IMR-90 (cell line): ENCODE results near the gene EIF2AK2. TPM values are rescaled to one million over a fixed set of nuclear protein-coding genes. Genes with fewer than 3 reads are reported as not detected.
A peak's percentile ranks its signal among the peaks of the same experiment; 100 is the strongest.

Experiments
- ATAC-seq: fragments of 200-7000 bp; cut with Tn5 transposase; 2 replicates; pipeline ENCODE4 v1.9.1; 2020; ENCODE audit warnings: low read depth, mild to moderate bottlenecking, moderate library complexity
- BruUV-seq: library from RNA; stranded (reverse); fragments of 400-500 nt; replicated peaks from 2 replicates; lab custom pipeline; 2021; lab: Mats Ljungman, UMichigan
- CTCF ChIA-PET: fragments of 300-600 bp; formaldehyde crosslinking; extraction: SDS; loops from one replicate; lab custom pipeline; 2021; ENCODE audit warnings: antibody characterized with exemption; lab: Yijun Ruan, JAX
- POLR2A ChIA-PET: fragments of 300-600 bp; sonication (Branson Sonifier 250); formaldehyde crosslinking; loops from one replicate; lab custom pipeline; 2022; ENCODE audit warnings: antibody characterized with exemption; ENCODE audit not compliant: unreplicated experiment; lab: Charles Lee
- DNase-seq: peaks from one replicate; pipeline ENCODE4 v3.0.0; 2013
- H2AFZ ChIP-seq: replicated peaks from 2 replicates; pipeline ENCODE3; 2013; ENCODE audit warnings: low read length, mild to moderate bottlenecking; ENCODE audit not compliant: poor library complexity
- H2AK5ac ChIP-seq: 2 replicates; pipeline ENCODE4 v1.6.1; 2013; ENCODE audit warnings: low read depth, low read length, inconsistent platforms
- H2AK9ac ChIP-seq: replicated peaks from 2 replicates; pipeline ENCODE3; 2013; ENCODE audit warnings: mild to moderate bottlenecking, low read depth, low read length, moderate library complexity; ENCODE audit not compliant: poor library complexity
- H2BK120ac ChIP-seq: 2 replicates; pipeline ENCODE4 v1.6.1; 2013; ENCODE audit warnings: low read depth, low read length, inconsistent platforms
- H2BK15ac ChIP-seq: 3 replicates; pipeline ENCODE4 v1.6.1; 2013; ENCODE audit warnings: low read depth, low read length, inconsistent platforms
- H2BK20ac ChIP-seq: 2 replicates; pipeline ENCODE4 v1.6.1; 2013; ENCODE audit warnings: low read depth, mild to moderate bottlenecking, inconsistent platforms, low read length, moderate library complexity
- H2BK5ac ChIP-seq: 2 replicates; pipeline ENCODE4 v1.6.1; 2013; ENCODE audit warnings: mild to moderate bottlenecking, low read depth, low read length, inconsistent platforms; ENCODE audit not compliant: poor library complexity, severe bottlenecking
- H3K14ac ChIP-seq: replicated peaks from 2 replicates; pipeline ENCODE4 v1.6.1; 2013; ENCODE audit warnings: low read depth, low read length, inconsistent platforms
- H3K18ac ChIP-seq: 2 replicates; pipeline ENCODE4 v1.6.1; 2013; ENCODE audit warnings: low read depth, low read length, control low read depth
- H3K23ac ChIP-seq: 2 replicates; pipeline ENCODE4 v1.6.1; 2013; ENCODE audit warnings: low read depth, low read length, inconsistent platforms
- H3K27ac ChIP-seq: 2 replicates; pipeline ENCODE4 v1.5.1; 2013; ENCODE audit warnings: mild to moderate bottlenecking, control low read depth, low read length; ENCODE audit not compliant: insufficient read depth
- H3K27me3 ChIP-seq: 2 replicates; pipeline ENCODE4 v1.6.1; 2013; ENCODE audit warnings: low read length; ENCODE audit not compliant: control insufficient read depth, insufficient read depth
- H3K36me3 ChIP-seq: 2 replicates; pipeline ENCODE4 v1.6.1; 2013; ENCODE audit warnings: low read length, mixed read lengths; ENCODE audit not compliant: control insufficient read depth, insufficient read depth
- H3K4ac ChIP-seq: 2 replicates; pipeline ENCODE4 v1.6.1; 2013; ENCODE audit warnings: low read depth, low read length, inconsistent platforms
- H3K4me1 ChIP-seq: 2 replicates; pipeline ENCODE4 v1.6.1; 2013; ENCODE audit warnings: low read length, mixed read lengths; ENCODE audit not compliant: control insufficient read depth, insufficient read depth
- H3K4me2 ChIP-seq: 2 replicates; pipeline ENCODE4 v1.6.1; 2013; ENCODE audit warnings: low read depth, mild to moderate bottlenecking, control low read depth, low read length, moderate library complexity
- H3K4me3 ChIP-seq: 2 replicates; pipeline ENCODE4 v1.5.1; 2013; ENCODE audit warnings: low read depth, mild to moderate bottlenecking, control low read depth, low read length, moderate library complexity; ENCODE audit not compliant: insufficient read depth
- H3K56ac ChIP-seq: 2 replicates; pipeline ENCODE4 v1.6.1; 2013; ENCODE audit warnings: low read length, inconsistent platforms; ENCODE audit not compliant: insufficient read depth; ENCODE audit errors: extremely low read depth
- H3K79me1 ChIP-seq, 2 experiments: 2 replicates each; pipeline ENCODE4 v1.6.1; 2013; ENCODE audit warnings: low read length in 2 of 2, inconsistent platforms in 1 of 2, low read depth in 1 of 2
- H3K9ac ChIP-seq: 2 replicates; pipeline ENCODE4 v1.6.1; 2013; ENCODE audit warnings: low read depth, low read length, control low read depth
- H3K9me1 ChIP-seq: 2 replicates; pipeline ENCODE4 v1.6.1; 2013; ENCODE audit warnings: low read length, inconsistent platforms; ENCODE audit not compliant: insufficient read depth
- H3K9me3 ChIP-seq: 2 replicates; pipeline ENCODE4 v1.6.1; 2013; ENCODE audit warnings: low read length; ENCODE audit not compliant: control insufficient read depth, insufficient read depth
- H4K20me1 ChIP-seq: 2 replicates; pipeline ENCODE4 v1.6.1; 2013; ENCODE audit warnings: low read length, inconsistent platforms; ENCODE audit not compliant: insufficient read depth
- H4K5ac ChIP-seq: 2 replicates; pipeline ENCODE4 v1.6.1; 2013; ENCODE audit warnings: mild to moderate bottlenecking, low read depth, low read length, control low read depth
- H4K8ac ChIP-seq, 2 experiments: 2 replicates each; pipeline ENCODE4 v1.6.1; 2013; ENCODE audit warnings: low read depth in 2 of 2, low read length in 2 of 2, control low read depth in 1 of 2, inconsistent platforms in 1 of 2
- H4K91ac ChIP-seq: 2 replicates; pipeline ENCODE4 v1.6.1; 2013; ENCODE audit warnings: low read depth, low read length, inconsistent platforms; ENCODE audit not compliant: insufficient read depth
- BHLHE40 ChIP-seq: fragments of 150-350 bp; IDR thresholded peaks from 2 replicates; pipeline ENCODE4 v1.6.1; 2016; ENCODE audit warnings: mild to moderate bottlenecking, low read depth, low read length
- CEBPB ChIP-seq: IDR thresholded peaks from 2 replicates; pipeline ENCODE4 v1.6.1; 2012; ENCODE audit warnings: low read depth, low read length, improper control_type of control experiment
- FOS ChIP-seq: fragments of 150-350 bp; IDR thresholded peaks from 2 replicates; pipeline ENCODE4 v1.6.1; 2016; ENCODE audit warnings: low read depth, low read length
- MAFK ChIP-seq: IDR thresholded peaks from 2 replicates; pipeline ENCODE4 v1.6.1; 2012; ENCODE audit warnings: low read depth, low read length, improper control_type of control experiment
- MAZ ChIP-seq: IDR thresholded peaks from 2 replicates; pipeline ENCODE4 v1.6.1; 2012; ENCODE audit warnings: low read depth, mild to moderate bottlenecking, low read length, improper control_type of control experiment, moderate library complexity, borderline replicate concordance
- MXI1 ChIP-seq: IDR thresholded peaks from 2 replicates; pipeline ENCODE4 v1.6.1; 2012; ENCODE audit warnings: low read depth, mild to moderate bottlenecking, low read length, moderate library complexity, borderline replicate concordance
- NFE2L2 ChIP-seq: fragments of 150-350 bp; IDR thresholded peaks from 2 replicates; pipeline ENCODE4 v1.6.1; 2016; ENCODE audit warnings: low read depth, mild to moderate bottlenecking, low read length
- POLR2A ChIP-seq: IDR thresholded peaks from 2 replicates; pipeline ENCODE4 v1.6.1; 2012; ENCODE audit warnings: mild to moderate bottlenecking, low read depth, low read length
- RAD21 ChIP-seq: IDR thresholded peaks from 2 replicates; pipeline ENCODE4 v1.6.1; 2012; ENCODE audit warnings: low read length, improper control_type of control experiment
- RCOR1 ChIP-seq: IDR thresholded peaks from 2 replicates; pipeline ENCODE4 v1.6.1; 2012; ENCODE audit warnings: mild to moderate bottlenecking, low read length, improper control_type of control experiment; ENCODE audit not compliant: insufficient replicate concordance
- RFX5 ChIP-seq: IDR thresholded peaks from 2 replicates; pipeline ENCODE4 v1.8.0; 2012; ENCODE audit warnings: low read depth, mild to moderate bottlenecking, low read length, moderate library complexity
- SMC3 ChIP-seq: fragments of 150-350 bp; IDR thresholded peaks from 2 replicates; pipeline ENCODE4 v1.6.1; 2016; ENCODE audit warnings: low read depth, mild to moderate bottlenecking, antibody characterized with exemption, low read length, moderate library complexity
- WGBS, 2 experiments: methylation state at CpG; one replicate each; pipeline versions ENCODE4 v1.1.5 to v1.1.7; 2013; ENCODE audit warnings: missing lambda C conversion rate in 2 of 2; ENCODE audit not compliant: insufficient read length in 1 of 2; ENCODE audit errors: extremely low coverage in 2 of 2; 5-methylcytosine and 5-hydroxymethylcytosine counted together
- dilution Hi-C: fragments of 300-500 bp; cut with HindIII; formaldehyde crosslinking; loops from one replicate; pipeline ENCODE4 v1.14.3; 2018; ENCODE audit warnings: low sequenced_read_pairs; ENCODE audit not compliant: unreplicated experiment
- in situ Hi-C: fragments of 300-500 bp; cut with MboI; formaldehyde crosslinking; loops from 3 replicates; pipeline ENCODE4 v1.14.3; 2019; ENCODE audit warnings: low sequenced_read_pairs, inconsistent platforms, mixed read lengths
- intact Hi-C: fragments of 100-400 bp; cut with micrococcal nuclease; formaldehyde crosslinking; loops from 2 replicates; pipeline ENCODE4 v1.10.0; 2022
- polyA plus RNA-seq, 3 experiments: library from polyadenylated mRNA; depleted of rRNA; stranded (reverse); fragments of >200 nt; gene quantifications; 2 replicates each; pipeline ENCODE4 v1.2.3, GENCODE V29; 2012; ENCODE audit warnings: low replicate concordance in 1 of 3
- total RNA-seq: library from RNA; depleted of rRNA; stranded (reverse); fragments of >200 nt; gene quantifications from 2 replicates; pipeline ENCODE4 v1.2.3, GENCODE V29; 2012
- TF ChIP-seq, protein P1 (sequence below): fragments of 150-350 bp; IDR thresholded peaks from 2 replicates; pipeline ENCODE4 v1.6.1; 2016; ENCODE audit warnings: low read depth, mild to moderate bottlenecking, low read length, moderate library complexity, borderline replicate concordance
- TF ChIP-seq, protein P2 (sequence below): fragments of 150-350 bp; IDR thresholded peaks from 2 replicates; pipeline ENCODE4 v1.6.1; 2017; ENCODE audit warnings: mild to moderate bottlenecking, antibody characterized with exemption, low read length, low read depth
- TF ChIP-seq, protein P3 (sequence below): conservative IDR thresholded peaks from 2 replicates; pipeline ENCODE4 v1.5.1; 2012; ENCODE audit warnings: mild to moderate bottlenecking, low read depth, low read length, improper control_type of control experiment

Gene EIF2AK2
- total and polyA plus RNA-seq, 2 of the 4 experiments (the other 2 are of a cell fraction): 10.2 to 16.8 TPM

DNA sequence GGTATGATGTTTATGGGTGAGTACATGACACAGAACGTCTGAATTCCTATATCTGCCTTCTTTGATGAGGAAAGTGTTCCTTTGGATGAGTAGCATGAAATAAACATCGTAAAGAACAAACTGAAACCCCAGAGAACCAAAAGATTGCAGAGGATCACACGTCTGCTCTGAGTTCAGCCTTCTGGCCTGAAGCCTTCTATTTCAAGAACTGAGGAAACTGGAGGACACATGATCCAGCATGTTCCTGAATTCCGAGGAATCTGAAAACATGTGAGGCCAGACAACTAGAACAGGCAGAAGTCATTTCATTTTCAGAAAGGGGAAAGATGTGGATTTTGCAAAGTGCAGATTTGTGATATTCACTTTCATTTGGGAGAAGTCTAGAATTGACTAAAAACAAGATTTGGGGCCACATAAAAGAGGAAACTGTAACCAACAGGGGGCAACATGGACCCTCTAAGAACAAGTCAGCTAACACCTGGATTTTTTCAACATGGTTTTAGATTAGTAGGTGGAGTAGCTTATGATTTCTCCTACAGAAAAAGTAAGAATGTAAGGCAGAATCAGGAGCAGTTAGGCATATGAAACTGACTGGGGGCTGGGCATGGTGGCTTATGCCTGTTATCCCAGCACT is 23.3 kb upstream of the EIF2AK2 start:
- H3K56ac ChIP-seq: no peak overlapping the region
- H4K20me1 ChIP-seq: no peaks in the 10 kb centered on the region
- H3K36me3 ChIP-seq: no peaks in the 10 kb centered on the region
- in situ Hi-C loops (no loop called here), intact Hi-C loops (no loop called here), dilution Hi-C loops (no loop called here)
- no peak overlapping the region for H2AK5ac ChIP-seq
- CTCF ChIA-PET: no interaction called here
- no peak overlapping the region for H3K23ac ChIP-seq
- no peak overlapping the region for H3K27ac ChIP-seq
- H4K8ac ChIP-seq: no peak overlapping the region
- H3K4me2 ChIP-seq: peak overlapping the region; percentile 34; the same call in 1 of the 2 replicates
- H3K27me3 ChIP-seq: no peaks in the 10 kb centered on the region
- BruUV-seq: no TSS peak
- H2BK20ac ChIP-seq: no peak overlapping the region
- H4K5ac ChIP-seq: no peak overlapping the region
- no peak overlapping the region for H2BK5ac ChIP-seq
- H3K4me3 ChIP-seq: no peak overlapping the region
- H3K18ac ChIP-seq: no peak overlapping the region
- no peaks in the 10 kb centered on the region for H3K79me1 ChIP-seq
- no peak overlapping the region for H3K9ac ChIP-seq
- no peak overlapping the region for H2AK9ac ChIP-seq
- TF ChIP-seq, protein P1, sequence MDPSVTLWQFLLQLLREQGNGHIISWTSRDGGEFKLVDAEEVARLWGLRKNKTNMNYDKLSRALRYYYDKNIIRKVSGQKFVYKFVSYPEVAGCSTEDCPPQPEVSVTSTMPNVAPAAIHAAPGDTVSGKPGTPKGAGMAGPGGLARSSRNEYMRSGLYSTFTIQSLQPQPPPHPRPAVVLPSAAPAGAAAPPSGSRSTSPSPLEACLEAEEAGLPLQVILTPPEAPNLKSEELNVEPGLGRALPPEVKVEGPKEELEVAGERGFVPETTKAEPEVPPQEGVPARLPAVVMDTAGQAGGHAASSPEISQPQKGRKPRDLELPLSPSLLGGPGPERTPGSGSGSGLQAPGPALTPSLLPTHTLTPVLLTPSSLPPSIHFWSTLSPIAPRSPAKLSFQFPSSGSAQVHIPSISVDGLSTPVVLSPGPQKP: no peak
- TF ChIP-seq CEBPB (no peak), MXI1 (no peak), FOS (no peak), RAD21 (no peak), RFX5 (no peak), POLR2A (no peak), MAFK (no peak), MAZ (no peak), RCOR1 (no peak), NFE2L2 (no peak), SMC3 (no peak), BHLHE40 (no peak)
- TF ChIP-seq, protein P2, sequence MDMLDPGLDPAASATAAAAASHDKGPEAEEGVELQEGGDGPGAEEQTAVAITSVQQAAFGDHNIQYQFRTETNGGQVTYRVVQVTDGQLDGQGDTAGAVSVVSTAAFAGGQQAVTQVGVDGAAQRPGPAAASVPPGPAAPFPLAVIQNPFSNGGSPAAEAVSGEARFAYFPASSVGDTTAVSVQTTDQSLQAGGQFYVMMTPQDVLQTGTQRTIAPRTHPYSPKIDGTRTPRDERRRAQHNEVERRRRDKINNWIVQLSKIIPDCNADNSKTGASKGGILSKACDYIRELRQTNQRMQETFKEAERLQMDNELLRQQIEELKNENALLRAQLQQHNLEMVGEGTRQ: no peak
- TF ChIP-seq, protein P3, sequence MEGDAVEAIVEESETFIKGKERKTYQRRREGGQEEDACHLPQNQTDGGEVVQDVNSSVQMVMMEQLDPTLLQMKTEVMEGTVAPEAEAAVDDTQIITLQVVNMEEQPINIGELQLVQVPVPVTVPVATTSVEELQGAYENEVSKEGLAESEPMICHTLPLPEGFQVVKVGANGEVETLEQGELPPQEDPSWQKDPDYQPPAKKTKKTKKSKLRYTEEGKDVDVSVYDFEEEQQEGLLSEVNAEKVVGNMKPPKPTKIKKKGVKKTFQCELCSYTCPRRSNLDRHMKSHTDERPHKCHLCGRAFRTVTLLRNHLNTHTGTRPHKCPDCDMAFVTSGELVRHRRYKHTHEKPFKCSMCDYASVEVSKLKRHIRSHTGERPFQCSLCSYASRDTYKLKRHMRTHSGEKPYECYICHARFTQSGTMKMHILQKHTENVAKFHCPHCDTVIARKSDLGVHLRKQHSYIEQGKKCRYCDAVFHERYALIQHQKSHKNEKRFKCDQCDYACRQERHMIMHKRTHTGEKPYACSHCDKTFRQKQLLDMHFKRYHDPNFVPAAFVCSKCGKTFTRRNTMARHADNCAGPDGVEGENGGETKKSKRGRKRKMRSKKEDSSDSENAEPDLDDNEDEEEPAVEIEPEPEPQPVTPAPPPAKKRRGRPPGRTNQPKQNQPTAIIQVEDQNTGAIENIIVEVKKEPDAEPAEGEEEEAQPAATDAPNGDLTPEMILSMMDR: no peak
- ATAC-seq (no peak), DNase-seq (no peak)
- WGBS, 2 experiments: 57% methylated on average over 1 of the region's 4 CpGs; no CpG with 5 or more reads in 1 of the 2 experiments
- POLR2A ChIA-PET: no interaction called here
- H3K4me1 ChIP-seq: peaks cover 3% of the 10 kb centered on the region
- H3K4ac ChIP-seq: no peak overlapping the region
- no peaks in the 10 kb centered on the region for H3K9me3 ChIP-seq
- no peak overlapping the region for H2BK15ac ChIP-seq
- no peak overlapping the region for H2AFZ ChIP-seq
- no peak overlapping the region for H2BK120ac ChIP-seq
- no peak overlapping the region for H4K91ac ChIP-seq
- no peaks in the 10 kb centered on the region for H3K9me1 ChIP-seq
- no peak overlapping the region for H3K14ac ChIP-seq
